Measurements from ENCODE around the gene CDC27.

- TF ChIP-seq CTCF (IDR thresholded peaks at IDR 0.05; ENCODE audit: poor library complexity) (no peak), EZH2phosphoT487 (IDR thresholded peaks at IDR 0.05; ENCODE audit: low read depth, severe bottlenecking, unreplicated experiment) (no peak), EZH2 (IDR thresholded peaks at IDR 0.05; ENCODE audit: borderline replicate concordance) (no peak)
These were observed 8.8 kb downstream of the CDC27 start for GRCh38 chr17:47180337-47180736.
